ENCODE results near the gene YAP1.
A peak's percentile ranks its signal among the peaks of the same experiment; 100 is the strongest.

YAP1 gene

DNA sequence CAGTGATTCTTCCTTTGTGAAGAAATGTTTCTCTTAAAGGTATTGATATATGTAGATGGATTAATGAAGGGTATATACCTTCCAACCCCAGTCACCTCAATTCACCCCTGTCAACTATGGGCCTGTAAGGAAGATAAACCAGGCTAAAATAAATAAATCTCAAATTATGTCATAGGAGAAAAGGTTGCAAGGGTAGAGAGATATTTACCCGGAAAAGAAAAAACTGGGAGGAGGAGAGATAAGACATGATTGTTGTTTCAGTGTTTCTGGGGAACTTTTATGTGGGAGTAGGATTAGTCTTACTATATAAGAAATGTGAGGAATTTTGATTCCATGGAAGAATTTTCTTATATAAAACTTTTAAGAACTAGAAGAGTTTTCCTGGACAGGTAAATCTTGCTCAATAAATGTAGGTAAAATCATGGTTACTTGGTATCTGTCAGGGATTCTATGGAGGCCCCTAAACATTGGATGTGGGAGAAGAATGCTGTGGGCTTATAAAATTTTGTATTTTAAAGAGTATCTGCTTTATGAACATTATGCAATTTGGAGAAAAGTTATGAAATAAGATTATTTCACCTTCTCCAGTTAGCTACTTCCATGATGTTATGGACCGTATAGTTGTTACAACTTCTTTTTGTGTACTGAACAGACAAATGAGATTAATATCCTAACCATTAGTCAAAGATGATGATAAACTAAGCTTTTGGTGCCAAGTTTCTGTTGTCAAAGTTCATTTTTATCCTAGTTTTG is 6.4 kb downstream of the YAP1 start:
- DNase-seq (ENCODE audit: low read depth, low spot score), result no peak

DNA sequence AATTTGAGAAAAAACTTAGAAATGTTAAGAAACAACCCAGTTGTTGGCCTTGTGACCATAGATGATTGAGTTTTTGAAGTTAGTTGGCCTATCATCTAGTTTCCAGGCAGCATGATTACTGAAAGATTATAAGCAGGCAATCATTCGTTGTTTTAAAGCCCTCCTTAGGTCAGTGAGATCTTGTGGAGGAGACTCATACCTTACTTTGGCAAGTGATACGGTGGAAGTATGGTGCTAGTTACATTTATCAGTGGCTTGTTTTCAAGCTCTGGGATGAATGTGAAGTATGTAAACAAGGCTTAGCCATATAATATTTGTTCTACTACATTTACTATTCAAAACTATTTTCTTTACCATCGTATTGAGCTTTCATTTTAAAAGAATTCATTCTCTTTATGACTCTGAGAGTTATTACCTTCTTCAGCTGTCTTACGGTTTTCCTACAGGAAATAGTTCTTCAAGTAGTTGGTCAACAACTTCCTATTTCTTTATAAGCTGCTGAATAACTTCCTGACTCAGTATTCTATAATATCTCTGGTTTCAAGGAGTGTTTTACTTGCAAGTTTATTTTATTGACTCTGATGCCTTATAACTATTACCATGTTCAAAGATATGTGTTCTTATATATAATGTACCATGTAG is 7.3 kb downstream of the YAP1 start:
- H3K27ac ChIP-seq, result peak overlapping the region; percentile 67
- no peak for DNase-seq (ENCODE audit: low read depth, low spot score)

More for the DNA sequence above, 6.4 kb downstream of the YAP1 start:
- H3K27ac ChIP-seq, result peak overlapping the region; percentile 67

DNA sequence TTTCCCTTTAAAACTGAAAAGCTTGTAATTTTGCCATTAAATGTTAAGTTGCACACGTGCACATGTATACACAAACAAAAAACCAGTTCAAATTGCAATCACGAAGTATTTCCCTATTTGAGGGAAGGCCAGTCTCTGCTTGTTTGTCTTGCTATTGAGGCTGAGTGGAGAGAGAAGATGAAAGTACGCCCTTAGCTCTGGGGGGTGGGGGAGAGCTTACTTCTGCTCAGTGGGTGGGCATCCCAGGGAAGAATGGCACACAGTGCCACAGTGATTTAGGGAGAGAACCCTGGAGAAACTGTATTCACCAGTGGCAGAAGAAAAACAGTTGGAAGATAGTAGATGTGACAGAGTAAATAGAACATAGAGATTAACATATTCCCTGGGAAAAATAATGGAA is 8.7 kb downstream of the YAP1 start:
- no peak for DNase-seq (ENCODE audit: low read depth, low spot score)
- H3K27ac ChIP-seq, result peak overlapping the region; percentile 67

DNA sequence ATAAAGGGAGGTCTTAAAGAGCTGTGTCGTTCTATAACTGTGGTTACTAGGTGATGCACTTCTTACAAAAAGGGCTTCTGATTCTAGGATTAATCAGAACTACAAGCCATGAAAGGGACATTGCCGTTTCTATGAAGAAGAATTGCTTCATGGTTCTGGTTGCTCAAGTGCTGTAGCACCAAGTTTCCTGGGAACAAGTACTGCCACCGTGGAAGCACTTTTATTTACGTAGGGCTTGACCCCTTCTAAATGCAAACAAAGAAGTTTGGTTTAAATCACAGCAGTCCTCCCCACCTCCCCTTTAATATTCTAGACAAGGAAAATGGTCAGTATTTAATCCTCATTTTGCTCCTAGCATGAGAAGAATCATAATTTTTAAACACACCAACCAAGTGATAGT is 9.8 kb downstream of the YAP1 start:
- peak overlapping the region; percentile 67 for H3K27ac ChIP-seq
- DNase-seq (ENCODE audit: low read depth, low spot score), result no peak

DNA sequence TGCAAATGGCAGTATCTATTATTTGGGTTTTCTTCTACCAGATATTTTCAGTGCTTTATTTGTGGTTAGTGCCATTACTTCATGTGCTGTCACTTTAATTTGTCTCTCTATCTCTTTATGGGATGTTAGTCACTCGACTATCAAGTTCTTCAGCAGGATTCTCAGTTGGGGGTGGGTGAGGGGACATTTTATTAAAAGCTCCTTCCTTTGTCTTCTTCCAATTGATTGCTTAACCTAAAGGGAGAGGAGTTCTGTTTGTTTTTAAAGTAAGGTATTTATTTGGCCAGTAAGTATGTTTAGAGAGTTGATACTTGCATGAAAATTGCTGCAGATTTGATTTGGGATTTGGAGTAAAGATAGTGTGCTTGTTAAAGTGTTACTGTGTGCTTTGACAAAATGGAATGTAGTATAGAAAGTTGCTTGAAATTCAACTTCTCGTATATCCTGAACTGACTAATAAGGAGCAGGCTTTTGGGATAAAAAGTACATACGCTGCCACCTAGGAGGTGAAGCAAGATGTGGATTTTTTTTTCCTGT is 10.3 kb downstream of the YAP1 start:
- peak overlapping the region; percentile 67 for H3K27ac ChIP-seq

DNA sequence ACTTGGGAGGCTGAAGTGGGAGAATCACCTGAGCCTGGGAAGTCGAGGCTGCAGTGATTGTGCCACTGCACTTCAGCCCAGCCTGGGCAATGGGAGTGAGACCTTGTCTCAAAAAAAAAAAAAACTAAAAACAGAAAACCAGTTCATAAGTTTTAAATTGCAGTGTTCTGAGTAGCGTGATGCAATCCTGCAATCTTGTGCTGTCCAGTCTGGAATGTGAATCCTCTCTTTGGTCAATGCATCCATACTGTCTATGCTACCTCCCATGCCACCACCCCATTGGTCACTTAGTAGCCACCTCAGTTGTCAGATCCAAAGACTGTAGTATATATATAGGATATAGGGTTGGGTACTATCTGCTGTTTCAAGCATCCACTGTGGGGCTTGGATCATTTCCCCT is 11.1 kb downstream of the YAP1 start:
- no peak for DNase-seq (ENCODE audit: low read depth, low spot score)
- H3K27ac ChIP-seq, result no peak overlapping the region

More for the DNA sequence above, 10.3 kb downstream of the YAP1 start:
- DNase-seq (ENCODE audit: low read depth, low spot score), result no peak

DNA sequence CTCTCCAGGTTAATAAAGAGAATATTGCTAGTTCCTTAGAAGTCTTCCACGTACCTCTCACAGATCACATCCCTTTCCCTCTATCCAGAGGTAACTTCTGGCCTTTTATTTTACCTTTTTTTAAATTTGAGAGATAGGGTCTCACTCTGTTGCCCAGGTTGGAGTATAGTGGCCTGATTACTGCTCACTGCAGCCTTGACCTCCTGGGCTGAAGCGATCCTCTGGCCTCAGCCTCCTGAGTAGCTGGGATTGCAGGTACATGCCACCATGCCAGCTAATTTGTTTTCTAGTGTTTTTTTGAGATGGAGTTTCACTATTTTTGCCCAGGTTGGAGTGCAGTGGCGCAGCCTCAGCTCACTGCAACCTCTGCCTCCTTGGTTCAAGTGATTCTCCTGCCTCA is 24.4 kb downstream of the YAP1 start:
- H3K27ac ChIP-seq, result no peak overlapping the region

DNA sequence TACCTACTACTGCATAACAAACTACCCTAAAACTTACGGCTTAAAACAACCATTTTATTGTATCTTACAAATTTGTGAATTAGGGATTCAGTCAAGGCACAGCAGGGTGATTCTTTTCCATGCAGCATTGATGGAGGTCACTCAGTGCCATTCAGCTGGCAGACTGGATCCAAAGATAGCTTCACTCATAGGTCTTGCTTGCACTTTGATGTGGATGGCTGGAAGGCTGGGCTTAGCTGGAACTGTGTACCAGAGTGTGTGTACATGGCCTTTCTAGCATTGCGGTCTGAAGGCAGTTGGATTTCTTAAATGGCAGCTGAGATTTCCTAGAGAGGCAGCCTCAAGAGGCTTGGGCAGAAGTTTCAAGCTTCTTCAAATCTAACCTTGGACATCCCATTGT is 25.0 kb downstream of the YAP1 start:
- H3K27ac ChIP-seq, result no peak overlapping the region
- no peak for DNase-seq (ENCODE audit: low read depth, low spot score)

More for the DNA sequence above, 24.4 kb downstream of the YAP1 start:
- DNase-seq (ENCODE audit: low read depth, low spot score), result no peak

DNA sequence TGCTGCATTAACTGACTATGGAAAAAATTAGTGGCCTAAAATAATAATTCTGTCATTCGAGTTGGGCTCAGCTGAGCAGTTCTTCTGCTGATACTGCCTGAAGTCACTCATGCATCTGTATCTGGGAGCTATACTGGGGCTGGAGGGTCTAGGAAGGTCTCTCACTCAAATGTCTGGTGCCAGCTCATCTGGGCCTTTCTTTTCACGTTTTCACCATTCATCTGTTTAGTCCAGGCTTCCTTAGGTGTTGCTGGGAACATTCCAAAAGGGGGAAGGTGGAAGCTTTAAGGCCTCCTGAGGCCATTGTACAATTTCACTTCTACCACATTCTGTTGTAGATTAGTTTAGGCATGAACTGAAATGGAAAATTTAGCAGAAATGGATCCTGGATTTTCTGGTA is 28.0 kb downstream of the YAP1 start:
- H3K27ac ChIP-seq, result peak overlapping the region; percentile 95
- no peak for DNase-seq (ENCODE audit: low read depth, low spot score)

DNA sequence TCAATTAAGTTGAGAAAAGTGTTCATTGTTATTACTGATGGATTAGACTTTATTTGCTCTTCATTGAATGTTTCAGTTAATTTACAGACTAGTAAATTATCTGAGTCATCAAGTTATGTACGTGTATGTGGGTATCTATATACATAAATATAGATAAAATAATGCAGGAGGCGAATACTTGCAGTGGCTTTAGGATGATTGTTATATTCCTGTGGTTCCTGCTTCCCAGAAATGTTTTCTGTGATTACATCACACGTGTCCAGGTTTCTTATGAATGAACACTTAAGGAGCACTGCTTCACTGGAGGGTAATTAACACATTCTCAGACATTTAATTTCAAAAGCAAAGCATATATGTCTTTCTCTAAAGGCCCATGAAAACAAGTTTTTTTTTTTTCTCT is 28.4 kb downstream of the YAP1 start:
- no peak for DNase-seq (ENCODE audit: low read depth, low spot score)
- peak overlapping the region; percentile 95 for H3K27ac ChIP-seq

DNA sequence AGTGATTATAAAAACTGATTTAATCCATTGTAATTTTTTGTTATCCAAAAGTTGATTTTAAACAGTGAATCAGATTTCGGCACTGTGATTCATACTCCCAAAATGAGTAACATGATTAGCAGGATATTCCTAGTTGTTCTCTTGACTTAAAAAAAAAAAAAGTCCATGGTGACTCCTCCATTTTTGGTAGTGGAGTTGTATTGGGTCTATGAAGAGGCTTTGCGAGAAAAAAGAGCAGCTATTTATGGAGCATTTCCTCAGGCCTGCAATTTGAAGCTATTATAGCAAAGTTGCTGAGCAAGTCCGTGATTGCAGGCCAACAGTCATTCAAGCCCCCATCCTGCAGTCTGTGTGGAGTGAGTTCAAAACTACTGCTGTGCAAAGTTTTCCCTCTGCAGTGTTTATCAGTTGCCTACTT is 28.8 kb downstream of the YAP1 start:
- no peak for DNase-seq (ENCODE audit: low read depth, low spot score)
- H3K27ac ChIP-seq, result peak overlapping the region; percentile 95

DNA sequence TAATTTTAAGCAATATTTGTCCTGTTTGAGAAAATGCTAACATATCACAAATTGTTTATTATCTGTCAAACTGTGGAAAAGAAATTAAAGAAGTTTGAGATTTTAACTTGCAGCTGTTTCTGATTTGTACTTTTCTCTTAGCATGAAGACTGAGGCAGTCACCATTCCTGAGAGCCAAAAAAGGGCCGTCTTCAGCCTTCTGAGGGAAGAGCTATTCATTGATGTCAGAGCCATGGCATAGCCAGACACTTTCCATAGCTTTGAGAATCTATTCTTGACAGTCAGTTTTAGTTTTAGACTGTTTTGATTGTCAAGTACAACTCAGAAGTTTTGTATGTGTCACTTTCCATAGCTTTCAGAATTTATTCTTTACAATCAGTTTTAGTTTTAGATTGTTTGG is 32.1 kb downstream of the YAP1 start:
- no peak for DNase-seq (ENCODE audit: low read depth, low spot score)
- no peak overlapping the region for H3K27ac ChIP-seq

DNA sequence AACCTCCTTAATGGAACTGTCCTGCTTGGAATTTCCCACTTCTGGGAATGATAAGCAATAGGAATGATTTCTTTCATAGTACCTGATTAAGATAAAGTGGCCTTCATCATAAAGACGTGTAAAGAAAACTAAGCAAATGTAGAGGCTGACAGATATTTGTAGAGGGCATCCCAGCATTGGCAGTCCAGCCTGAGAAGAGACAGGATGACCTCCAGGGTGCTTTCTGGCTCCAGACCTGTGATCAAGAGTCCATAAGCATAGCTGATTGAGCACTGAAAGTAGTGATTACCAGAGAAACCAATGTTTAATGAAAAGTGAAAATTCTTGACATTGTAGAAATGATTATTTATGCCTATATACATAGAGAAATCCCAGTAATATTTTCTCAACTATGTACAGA is 33.6 kb downstream of the YAP1 start:
- H3K27ac ChIP-seq, result peak overlapping the region; percentile 47
- DNase-seq (ENCODE audit: low read depth, low spot score), result no peak

DNA sequence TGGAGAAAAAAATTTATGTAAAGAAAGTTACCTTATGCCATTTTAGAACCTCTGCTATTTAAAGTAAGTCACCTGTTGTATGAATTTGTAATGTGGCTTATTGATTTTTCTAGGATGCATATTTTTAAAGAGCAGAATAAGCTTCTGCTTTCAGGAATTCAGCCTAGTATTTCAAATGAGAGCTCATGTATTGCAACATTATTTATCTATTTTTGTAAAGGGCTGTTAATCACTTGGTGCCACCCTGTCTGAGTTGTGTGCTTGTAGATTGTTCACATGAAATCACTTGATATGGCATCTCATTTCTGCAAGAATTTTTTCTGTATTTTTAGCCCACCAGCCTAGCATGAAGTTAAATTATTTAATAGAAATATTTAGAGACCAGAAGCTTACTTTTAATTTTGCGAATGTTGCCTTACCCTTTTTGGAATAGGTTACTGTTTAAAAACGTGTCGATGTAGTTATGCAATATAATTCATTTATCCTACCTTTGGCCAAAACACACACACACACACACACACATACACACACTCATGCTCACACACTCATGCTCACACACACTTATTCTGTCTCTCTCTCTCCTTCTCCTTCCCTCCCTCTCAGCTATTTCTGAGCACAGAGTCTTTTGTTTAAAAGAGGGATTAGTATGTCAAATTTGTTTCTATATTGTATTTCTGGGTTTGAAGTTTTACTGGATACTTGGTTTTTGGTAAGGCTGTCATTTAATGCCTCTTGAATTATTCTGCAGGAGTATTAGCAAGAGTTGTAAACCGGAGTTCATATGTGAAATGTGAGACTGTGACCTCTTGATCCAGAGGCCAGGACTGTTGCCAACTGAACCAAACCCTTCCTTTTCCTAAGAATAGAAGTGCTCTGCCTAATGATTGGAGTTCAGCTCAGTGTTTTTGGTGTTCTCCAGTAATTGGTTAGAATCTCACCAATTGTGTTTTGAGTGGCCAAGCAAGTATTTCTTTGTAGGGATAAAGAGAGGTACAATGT is 34.4 kb downstream of the YAP1 start:
- DNase-seq (ENCODE audit: low read depth, low spot score), result no peak
- peak overlapping the region; percentile 47 for H3K27ac ChIP-seq

DNA sequence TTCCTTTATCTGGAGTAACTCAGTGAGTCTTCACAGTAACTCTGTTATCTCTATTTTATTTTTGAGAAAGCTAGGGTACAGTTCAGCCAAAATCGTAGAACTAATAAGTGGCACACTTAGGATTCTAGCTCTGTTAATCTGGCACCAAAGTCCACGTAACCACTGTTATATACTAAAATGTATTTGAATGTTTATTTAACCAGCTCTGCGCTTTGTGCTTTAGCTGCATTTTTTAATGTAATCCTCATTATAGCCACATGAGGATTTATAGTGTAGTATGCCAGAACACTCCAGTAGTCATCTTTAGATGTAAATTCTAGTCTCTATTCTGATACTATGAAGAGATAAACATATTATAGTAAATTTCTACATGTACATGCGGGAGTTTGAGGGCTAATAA is 36.8 kb downstream of the YAP1 start:
- no peak for DNase-seq (ENCODE audit: low read depth, low spot score)

DNA sequence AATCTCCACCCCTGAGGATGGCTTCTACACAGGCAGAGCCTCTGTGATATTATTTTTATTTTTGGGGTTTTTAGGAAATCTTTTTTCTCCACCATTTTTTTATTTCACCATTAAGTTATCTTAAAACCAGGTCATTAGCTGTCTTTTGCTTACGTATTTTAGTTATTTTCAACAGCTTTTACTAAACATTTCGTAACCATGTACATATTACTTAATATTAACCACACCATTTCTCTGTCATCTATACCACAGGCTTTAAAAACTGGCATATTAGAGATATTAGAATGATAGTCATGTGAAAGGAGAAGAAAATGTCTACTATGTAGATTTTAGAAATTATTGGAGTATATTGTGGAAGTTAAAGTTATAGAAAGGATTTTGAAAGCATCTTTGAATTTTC is 37.4 kb downstream of the YAP1 start:
- DNase-seq (ENCODE audit: low read depth, low spot score), result no peak
- no peak overlapping the region for H3K27ac ChIP-seq

More for the DNA sequence above, 36.8 kb downstream of the YAP1 start:
- H3K27ac ChIP-seq, result no peak overlapping the region

DNA sequence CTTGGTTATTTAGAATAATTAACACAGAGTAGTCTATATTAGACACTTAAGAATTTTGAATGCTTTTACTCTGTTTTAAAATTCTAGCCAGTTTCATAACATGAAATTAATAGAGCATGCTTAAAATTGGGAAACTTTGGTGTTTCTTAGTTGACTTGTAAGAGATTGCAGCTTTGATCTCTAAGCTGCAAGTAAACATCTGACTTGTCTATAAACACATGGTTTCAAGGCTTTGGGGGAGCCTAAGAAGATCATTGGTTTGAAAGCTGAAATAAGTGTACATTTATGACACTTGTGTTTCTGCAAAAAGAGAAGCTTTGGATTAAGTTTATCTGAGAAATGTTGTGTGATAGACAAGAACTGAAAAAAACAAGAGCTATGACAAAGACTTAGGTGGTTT is 37.8 kb downstream of the YAP1 start:
- DNase-seq (ENCODE audit: low read depth, low spot score), result no peak
- H3K27ac ChIP-seq, result no peak overlapping the region

DNA sequence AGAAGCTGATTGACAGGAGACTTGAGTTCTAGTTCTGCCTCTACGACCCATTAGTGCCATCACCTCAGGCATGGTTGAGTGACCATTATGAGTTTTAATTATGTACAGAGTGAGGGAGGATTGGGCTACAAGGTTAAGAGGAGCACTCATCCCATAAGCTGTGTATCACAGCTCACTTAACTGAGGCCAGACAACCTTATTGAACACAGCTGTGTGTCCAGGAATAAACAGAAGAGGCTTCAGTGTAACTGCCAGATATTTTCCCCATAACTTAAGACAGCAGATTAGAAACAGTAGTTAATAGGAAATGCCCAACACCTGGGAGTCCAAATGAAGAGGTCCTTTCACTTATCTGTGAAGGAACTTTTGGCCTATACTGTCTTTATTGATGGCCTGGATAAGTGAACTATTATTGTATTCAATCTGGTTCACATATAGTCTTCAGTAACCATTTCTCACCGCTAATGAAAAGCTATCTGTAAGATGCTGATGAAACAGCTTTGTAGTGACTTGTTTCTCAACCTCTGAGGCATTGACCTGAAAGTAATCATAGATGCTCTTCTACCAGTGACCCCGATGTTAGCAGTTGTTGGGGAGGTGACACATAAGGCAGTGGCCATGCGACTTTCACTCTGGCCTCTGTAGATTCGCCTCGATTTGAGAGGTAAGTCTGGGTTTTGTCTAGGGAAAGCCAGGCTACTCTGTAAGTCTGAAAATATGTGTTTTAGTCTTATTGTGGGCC is 41.7 kb downstream of the YAP1 start:
- no peak for DNase-seq (ENCODE audit: low read depth, low spot score)
- H3K27ac ChIP-seq, result no peak overlapping the region

DNA sequence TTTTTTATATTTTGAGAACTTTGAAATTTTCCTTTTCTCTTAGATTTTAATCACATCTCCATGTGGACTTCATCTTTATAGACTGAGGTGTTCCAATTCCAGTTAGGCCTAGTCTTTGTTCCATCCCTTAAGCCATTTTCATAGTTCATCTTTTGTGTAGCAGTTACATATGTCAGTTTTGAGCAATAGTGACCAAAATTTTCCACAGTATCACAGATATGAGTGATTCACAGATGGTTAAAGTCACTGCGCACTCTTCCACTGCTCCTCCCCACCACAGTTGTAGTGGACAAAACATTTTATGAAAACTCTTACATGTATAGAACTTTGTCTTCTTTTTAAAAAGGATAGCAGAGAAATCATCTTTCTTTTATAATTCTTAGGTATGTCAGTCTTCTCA is 42.8 kb downstream of the YAP1 start:
- H3K27ac ChIP-seq, result no peak overlapping the region
- no peak for DNase-seq (ENCODE audit: low read depth, low spot score)

DNA sequence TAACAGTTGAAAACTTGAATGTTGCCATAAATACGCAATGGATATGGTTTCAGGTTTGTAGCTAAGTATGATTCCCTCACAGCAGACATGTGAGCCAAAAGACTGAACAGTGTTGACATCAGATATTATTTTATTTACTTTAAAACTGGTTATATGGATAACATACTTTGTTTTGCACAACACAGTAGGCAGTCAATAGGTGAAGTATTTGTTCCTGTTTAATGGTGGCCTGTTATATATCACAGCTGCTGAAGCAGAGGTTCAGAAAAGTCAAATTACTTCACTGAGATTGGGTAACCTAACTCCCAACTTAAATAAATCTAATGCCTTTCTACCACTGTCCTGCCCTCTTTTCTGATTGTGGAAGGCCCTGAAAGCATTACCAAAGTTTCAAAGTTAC is 44.6 kb downstream of the YAP1 start:
- no peak for DNase-seq (ENCODE audit: low read depth, low spot score)

More for the DNA sequence above, 44.6 kb downstream of the YAP1 start:
- peak overlapping the region; percentile 1 for H3K27ac ChIP-seq
